Mesenchymal stem cell (in vitro differentiated cells and primary cell): ENCODE measurements around the gene GRK1.
"Not testable (repeated sequence)": the region's sequence is repeated elsewhere in the genome, so short reads cannot be mapped to it uniquely, and the experiment has no call there.

Experiments
- DNase-seq: peaks from one replicate; pipeline ENCODE4 v3.0.0-alpha.2; 2013
- H2AFZ ChIP-seq: one replicate; pipeline ENCODE4 v1.6.1; 2013; ENCODE audit warnings: low read depth, mild to moderate bottlenecking, control low read depth, inconsistent platforms, low read length, moderate library complexity
- H2AK5ac ChIP-seq: 2 replicates; pipeline ENCODE4 v1.6.1; 2013; ENCODE audit warnings: low read length, moderate library complexity, mild to moderate bottlenecking, inconsistent platforms; ENCODE audit not compliant: severe bottlenecking
- H2BK120ac ChIP-seq: one replicate; pipeline ENCODE4 v1.6.1; 2013; ENCODE audit warnings: low read depth, mild to moderate bottlenecking, inconsistent platforms, low read length, moderate library complexity
- H2BK12ac ChIP-seq, 2 experiments: one replicate each; pipeline ENCODE4 v1.6.1; 2013; ENCODE audit warnings: inconsistent platforms in 2 of 2, low read length in 2 of 2, mild to moderate bottlenecking in 2 of 2, moderate library complexity in 2 of 2, control low read depth in 1 of 2
- H2BK15ac ChIP-seq: one replicate; pipeline ENCODE4 v1.6.1; 2013; ENCODE audit warnings: mild to moderate bottlenecking, low read depth, inconsistent platforms; ENCODE audit not compliant: poor library complexity, severe bottlenecking
- H2BK5ac ChIP-seq: 2 replicates; pipeline ENCODE4 v1.6.1; 2013; ENCODE audit warnings: low read depth, mild to moderate bottlenecking, low read length, control low read depth, inconsistent platforms; ENCODE audit not compliant: poor library complexity, severe bottlenecking
- H3K14ac ChIP-seq, 2 experiments: one replicate each; pipeline ENCODE4 v1.6.1; 2013; ENCODE audit warnings: inconsistent platforms in 2 of 2, low read length in 2 of 2, control low read depth in 1 of 2, mild to moderate bottlenecking in 1 of 2, moderate library complexity in 1 of 2
- H3K18ac ChIP-seq, 2 experiments: one replicate each; pipeline ENCODE4 v1.6.1; 2013; ENCODE audit warnings: inconsistent platforms in 2 of 2, low read length in 2 of 2, control low read depth in 1 of 2, low read depth in 1 of 2, mild to moderate bottlenecking in 1 of 2
- H3K23ac ChIP-seq, 2 experiments: one replicate each; pipeline ENCODE4 v1.6.1; 2013; ENCODE audit warnings: inconsistent platforms in 2 of 2, low read length in 2 of 2, mild to moderate bottlenecking in 2 of 2, moderate library complexity in 2 of 2, control low read depth in 1 of 2
- H3K27ac ChIP-seq: 2 replicates; pipeline ENCODE4 v1.5.1; 2013; ENCODE audit warnings: mild to moderate bottlenecking, moderate library complexity, low read length, control low read depth, inconsistent platforms; ENCODE audit not compliant: poor library complexity, severe bottlenecking
- H3K27me3 ChIP-seq, 2 experiments: 2 replicates each; pipeline versions ENCODE4 v1.6.1 to v1.7.0; 2013; ENCODE audit warnings: low read length in 2 of 2, mild to moderate bottlenecking in 2 of 2, moderate library complexity in 2 of 2, control low read depth in 1 of 2, inconsistent platforms in 1 of 2; ENCODE audit not compliant: control insufficient read depth in 1 of 2, insufficient read depth in 1 of 2
- H3K36me3 ChIP-seq, 2 experiments: 2 replicates each; pipeline versions ENCODE4 v1.6.1 to v1.7.0; 2013; ENCODE audit warnings: low read length in 2 of 2, control low read depth in 1 of 2, inconsistent platforms in 1 of 2, low read depth in 1 of 2, mild to moderate bottlenecking in 1 of 2; ENCODE audit not compliant: insufficient read depth in 2 of 2, control insufficient read depth in 1 of 2
- H3K4ac ChIP-seq, 2 experiments: one replicate each; pipeline ENCODE4 v1.6.1; 2013; ENCODE audit warnings: inconsistent platforms in 2 of 2, low read length in 2 of 2, mild to moderate bottlenecking in 2 of 2, moderate library complexity in 2 of 2, control low read depth in 1 of 2, low read depth in 1 of 2
- H3K4me1 ChIP-seq: 2 replicates; pipeline ENCODE4 v1.6.1; 2013; ENCODE audit warnings: low read depth, low read length, control low read depth; ENCODE audit not compliant: control insufficient read depth, insufficient read depth
- H3K4me2 ChIP-seq: 2 replicates; pipeline ENCODE4 v1.6.1; 2013; ENCODE audit warnings: low read length, mild to moderate bottlenecking, inconsistent platforms; ENCODE audit not compliant: poor library complexity, severe bottlenecking
- H3K4me3 ChIP-seq, 2 experiments: 2 replicates each; pipeline versions ENCODE4 v1.5.1 to v1.7.0; 2013; ENCODE audit warnings: low read length in 2 of 2, mild to moderate bottlenecking in 2 of 2, control low read depth in 1 of 2, low read depth in 1 of 2; ENCODE audit not compliant: insufficient read depth in 1 of 2
- H3K79me1 ChIP-seq: replicated peaks from 2 replicates; pipeline ENCODE4 v1.6.1; 2013; ENCODE audit warnings: mild to moderate bottlenecking, control low read depth, low read length, inconsistent platforms; ENCODE audit not compliant: poor library complexity, severe bottlenecking
- H3K9ac ChIP-seq: 2 replicates; pipeline ENCODE4 v1.7.0; 2013; ENCODE audit warnings: mild to moderate bottlenecking, low read length, moderate library complexity
- H3K9me3 ChIP-seq: 2 replicates; pipeline ENCODE4 v1.7.0; 2013; ENCODE audit warnings: mild to moderate bottlenecking, low read length; ENCODE audit not compliant: control insufficient read depth
- H4K8ac ChIP-seq: one replicate; pipeline ENCODE4 v1.6.1; 2013; ENCODE audit warnings: inconsistent platforms, mild to moderate bottlenecking, low read length, moderate library complexity
- H4K91ac ChIP-seq: one replicate; pipeline ENCODE4 v1.6.1; 2013; ENCODE audit warnings: mild to moderate bottlenecking, low read length, inconsistent platforms
- WGBS: methylation state at CpG from one replicate; pipeline ENCODE4 v1.1.7; 2013; ENCODE audit warnings: mixed read lengths; 5-methylcytosine and 5-hydroxymethylcytosine counted together

Gene GRK1

GRCh38 chr13:113743366-113744195, 76.6 kb downstream of the GRK1 start:
- Histone ChIP-seq H2BK120ac (no peak overlapping the region), H3K18ac (no peak overlapping the region), H3K36me3 (no peaks in the 10 kb centered on the region), H3K14ac (no peak overlapping the region), H3K23ac (no peak overlapping the region), H3K9ac (no peak overlapping the region), H3K4me1 (peaks cover 7% of the 10 kb centered on the region), H3K27me3 (peaks cover 10 to 49% of the 10 kb centered on the region in 2 experiments), H2AK5ac (no peak overlapping the region), H4K8ac (no peak overlapping the region), H2AFZ (no peak overlapping the region), H3K4ac (no peak overlapping the region), H2BK15ac (no peak overlapping the region), H3K79me1 (no peaks in the 10 kb centered on the region), H2BK12ac (no peak overlapping the region), H4K91ac (no peak overlapping the region), H3K4me2 (no peak overlapping the region), H2BK5ac (no peak overlapping the region), H3K27ac (no peak overlapping the region), H3K4me3 (no peak overlapping the region), H3K9me3 (no peaks in the 10 kb centered on the region)
- 92% methylated on average over 21 of the region's 24 CpGs for WGBS
- no peak for DNase-seq

- Histone ChIP-seq H3K79me1 (no peaks in the 10 kb centered on the region), H2AK5ac (no peak overlapping the region), H3K14ac (no peak overlapping the region), H2BK12ac (no peak overlapping the region), H3K9me3 (no peaks in the 10 kb centered on the region), H2AFZ (no peak overlapping the region), H3K9ac (no peak overlapping the region), H3K18ac (no peak overlapping the region), H3K27me3 (peaks cover 10 to 51% of the 10 kb centered on the region in 2 experiments), H2BK5ac (no peak overlapping the region), H3K4ac (no peak overlapping the region), H2BK15ac (no peak overlapping the region), H2BK120ac (no peak overlapping the region), H3K23ac (no peak overlapping the region), H3K36me3 (no peaks in the 10 kb centered on the region), H3K4me2 (no peak overlapping the region), H4K8ac (no peak overlapping the region), H3K27ac (no peak overlapping the region), H3K4me3 (no peak overlapping the region), H4K91ac (no peak overlapping the region), H3K4me1 (peaks cover 7% of the 10 kb centered on the region)
- DNase-seq = no peak
- WGBS = 92% methylated on average over 21 of the region's 21 CpGs
These were observed 77.4 kb downstream of the GRK1 start for GRCh38 chr13:113744197-113745000.

- Histone ChIP-seq H2BK12ac (no peak overlapping the region), H2AK5ac (no peak overlapping the region), H3K9ac (no peak overlapping the region), H3K23ac (no peak overlapping the region), H3K4ac (no peak overlapping the region), H3K18ac (no peak overlapping the region), H2AFZ (no peak overlapping the region), H4K8ac (no peak overlapping the region), H3K14ac (no peak overlapping the region), H3K4me1 (peaks cover 7% of the 10 kb centered on the region), H3K79me1 (no peaks in the 10 kb centered on the region), H4K91ac (no peak overlapping the region), H3K4me2 (no peak overlapping the region), H3K4me3 (no peak overlapping the region), H3K9me3 (no peaks in the 10 kb centered on the region), H3K27ac (no peak overlapping the region), H2BK15ac (no peak overlapping the region), H3K27me3 (peaks cover 10 to 51% of the 10 kb centered on the region in 2 experiments), H2BK120ac (no peak overlapping the region), H3K36me3 (no peaks in the 10 kb centered on the region), H2BK5ac (no peak overlapping the region)
- no peak for DNase-seq
- 84% methylated on average over 7 of the region's 9 CpGs for WGBS
These were observed 78.0 kb downstream of the GRK1 start for GRCh38 chr13:113745059-113745458.

DNA sequence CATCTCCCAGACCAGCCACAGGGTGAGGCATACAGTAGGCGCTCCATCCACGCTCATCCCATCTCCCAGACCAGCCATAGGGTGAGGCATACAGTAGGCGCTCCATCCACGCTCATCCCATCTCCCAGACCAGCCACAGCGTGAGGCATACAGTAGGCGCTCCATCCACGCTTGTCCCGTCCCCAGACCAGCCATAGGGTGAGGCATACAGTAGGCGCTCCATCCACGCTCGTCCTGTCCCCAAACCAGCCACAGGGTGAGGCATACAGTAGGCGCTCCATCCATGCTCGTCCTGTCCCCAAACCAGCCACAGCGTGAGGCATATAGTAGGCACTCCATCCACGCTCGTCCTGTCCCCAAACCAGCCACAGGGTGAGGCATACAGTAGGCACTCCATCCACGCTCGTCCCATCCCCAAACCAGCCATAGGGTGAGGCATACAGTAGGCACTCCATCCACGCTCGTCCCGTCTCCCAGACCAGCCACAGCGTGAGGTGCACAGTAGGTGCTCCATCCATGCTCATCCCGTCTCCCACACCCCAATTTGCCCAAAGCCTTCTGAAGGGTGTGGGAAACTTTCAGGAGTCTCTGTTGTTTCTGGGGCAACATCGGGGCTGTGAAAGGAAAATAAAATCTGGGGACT, 78.6 kb downstream of the GRK1 start:
- H3K79me1 ChIP-seq, H3K36me3 ChIP-seq, DNase-seq, H2BK15ac ChIP-seq, H3K9me3 ChIP-seq, H2BK12ac ChIP-seq, H3K4me3 ChIP-seq, H3K9ac ChIP-seq, H3K18ac ChIP-seq, H2BK5ac ChIP-seq, H3K4ac ChIP-seq, H2AFZ ChIP-seq, H3K23ac ChIP-seq, H3K4me2 ChIP-seq, H3K27ac ChIP-seq, H3K4me1 ChIP-seq, H4K91ac ChIP-seq, H2AK5ac ChIP-seq, H4K8ac ChIP-seq, H2BK120ac ChIP-seq, H3K14ac ChIP-seq: not testable (repeated sequence)
- WGBS = 93% methylated on average over 23 of the region's 24 CpGs
- H3K27me3 ChIP-seq = peaks cover 10 to 52% of the 10 kb centered on the region in 2 experiments
